Measurements from ENCODE around the gene SARDH. TPM values are rescaled to one million over a fixed set of nuclear protein-coding genes. Genes with fewer than 3 reads are reported as not detected.

The SARDH gene
- total and polyA plus RNA-seq, 9 of the 15 experiments (the other 6 are each of a cell fraction or from before 2014, with no cell fraction given) = 0.14 TPM; not detected in 8

- Histone ChIP-seq H3K9ac (ENCODE audit: insufficient read depth in 1 of 2, low read depth in 2 of 2, low read length in 2 of 2) (no peak overlapping the region), H3K4me3 (no peak overlapping the region), H3K36me3 (ENCODE audit: control insufficient read depth, insufficient read depth, low read length) (no peaks in the 10 kb centered on the region), H3K79me2 (ENCODE audit: control insufficient read depth, insufficient read depth, low read length) (no peaks in the 10 kb centered on the region), H3K27me3 (ENCODE audit: control insufficient read depth in 2 of 2, insufficient read depth in 2 of 2, low read length in 2 of 2) (peaks cover 16 to 77% of the 10 kb centered on the region in 2 experiments; a peak in 4 of 5 replicates), H3K4me2 (ENCODE audit: insufficient read depth, low read length) (no peak overlapping the region), H3K4me1 (replicated peaks in 1 of 2; ENCODE audit: control insufficient read depth in 2 of 2, insufficient read depth in 2 of 2, low read length in 2 of 2) (no peaks in the 10 kb centered on the region), H2AFZ (ENCODE audit: low read depth, low read length) (no peak overlapping the region), H4K20me1 (replicated peaks; ENCODE audit: control insufficient read depth, insufficient read depth, low read length) (peaks cover 14% of the 10 kb centered on the region), H3K27ac (ENCODE audit: extremely low read depth, low read depth, low read length) (no peak overlapping the region), H3K9me1 (ENCODE audit: control insufficient read depth, insufficient read depth, low read length) (peaks cover 3% of the 10 kb centered on the region), H3K9me3 (replicated peaks; ENCODE audit: control insufficient read depth, insufficient read depth, low read depth, low read length) (no peaks in the 10 kb centered on the region)
- intact Hi-C loops (cut with micrococcal nuclease) (no loop called here), in situ Hi-C loops (cut with MboI) (no loop called here)
- BruUV-seq (replicated peaks) = no TSS peak
- CTCF ChIA-PET (ENCODE audit: low intra/inter-chr PET ratio) = no interaction called here
- DNase-seq (ENCODE audit: extremely low read depth in 1 of 4, low spot score in 3 of 4) (no peak), ATAC-seq (no peak), FAIRE-seq (no peak)
- POLR2A ChIA-PET = no interaction called here
- under 1% methylated on average over 25 of the region's 25 CpGs for WGBS (ENCODE audit: insufficient coverage, low coverage, missing lambda C conversion rate)
- no peak for TF ChIP-seq ZNF3 (CRISPR knock-in tag; IDR thresholded peaks at IDR 0.05)
- TF ChIP-seq CHAMP1 (IDR thresholded peaks at IDR 0.05) = no peak
- TF ChIP-seq STAG1 (CRISPR knock-in tag; IDR thresholded peaks at IDR 0.05; ENCODE audit: borderline replicate concordance) = no peak
- no peak for TF ChIP-seq HLTF (IDR thresholded peaks at IDR 0.05)
- no peak for TF ChIP-seq ZNF764 (CRISPR knock-in tag; IDR thresholded peaks at IDR 0.05; ENCODE audit: low read depth)
These were observed 96.1 kb downstream of the SARDH start for GRCh38 chr9:133641861-133642595.
